GM21390 (cell line): Measurements from ENCODE around the gene MED16.

Experiments
- ATAC-seq: cut with Tn5 transposase; IDR thresholded peaks from one replicate; pipeline ENCODE4 v1.9.1; 2021; ENCODE audit not compliant: unreplicated experiment

Gene MED16

DNA sequence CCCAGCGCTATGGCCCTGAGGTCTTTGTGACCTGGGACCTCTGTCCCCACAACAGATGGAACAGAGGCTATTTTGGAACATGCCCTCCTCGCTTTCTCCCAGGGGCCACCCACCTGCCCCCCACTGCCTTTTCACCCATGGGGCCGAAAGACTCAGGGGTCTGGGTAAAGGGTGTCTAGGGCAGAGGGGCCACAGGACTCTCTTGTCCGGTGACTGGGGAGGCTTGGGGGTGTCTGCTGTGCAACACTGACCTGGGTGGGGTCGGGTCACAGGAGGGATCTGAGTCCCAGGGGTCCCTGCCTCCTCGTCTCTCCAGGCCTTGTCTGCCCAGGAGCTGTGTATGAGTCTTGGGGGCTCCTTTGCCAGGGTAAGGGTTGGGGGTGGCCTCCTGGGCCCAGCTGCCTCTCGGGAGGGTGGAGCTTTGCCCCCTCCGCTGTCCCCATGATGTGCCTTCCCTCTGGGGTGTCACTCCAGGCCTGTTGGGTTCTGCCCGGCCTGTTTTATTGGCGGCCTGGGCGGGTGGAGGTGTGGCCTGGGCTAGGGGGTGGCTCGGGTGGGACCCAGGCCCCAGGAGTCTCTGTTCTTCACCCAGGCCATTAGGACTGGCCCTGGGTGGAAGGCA, 34.9 kb upstream of the MED16 start:
- no peak for ATAC-seq

DNA sequence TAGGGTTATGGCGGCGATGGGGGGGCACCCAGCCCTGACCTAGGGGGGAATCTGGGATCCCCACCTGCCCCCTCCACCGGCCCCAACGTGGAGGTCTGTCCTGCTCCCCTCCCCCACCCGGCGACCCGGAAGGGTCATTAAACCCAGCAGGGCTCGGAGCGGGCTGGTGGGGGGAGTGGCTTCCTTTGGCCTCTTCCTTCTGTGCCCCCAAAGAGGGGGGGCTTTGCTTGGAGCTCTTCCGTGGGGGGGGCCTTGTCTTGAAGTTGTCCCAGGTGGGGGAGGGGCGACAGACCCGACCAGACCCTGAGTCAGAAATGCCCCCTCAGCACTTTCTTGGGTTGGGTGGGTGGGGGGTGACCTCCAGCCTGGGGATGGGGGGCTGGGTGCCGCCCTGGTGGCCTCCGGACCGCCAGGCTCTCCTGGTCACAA, 34.4 kb upstream of the MED16 start:
- ATAC-seq: no peak

DNA sequence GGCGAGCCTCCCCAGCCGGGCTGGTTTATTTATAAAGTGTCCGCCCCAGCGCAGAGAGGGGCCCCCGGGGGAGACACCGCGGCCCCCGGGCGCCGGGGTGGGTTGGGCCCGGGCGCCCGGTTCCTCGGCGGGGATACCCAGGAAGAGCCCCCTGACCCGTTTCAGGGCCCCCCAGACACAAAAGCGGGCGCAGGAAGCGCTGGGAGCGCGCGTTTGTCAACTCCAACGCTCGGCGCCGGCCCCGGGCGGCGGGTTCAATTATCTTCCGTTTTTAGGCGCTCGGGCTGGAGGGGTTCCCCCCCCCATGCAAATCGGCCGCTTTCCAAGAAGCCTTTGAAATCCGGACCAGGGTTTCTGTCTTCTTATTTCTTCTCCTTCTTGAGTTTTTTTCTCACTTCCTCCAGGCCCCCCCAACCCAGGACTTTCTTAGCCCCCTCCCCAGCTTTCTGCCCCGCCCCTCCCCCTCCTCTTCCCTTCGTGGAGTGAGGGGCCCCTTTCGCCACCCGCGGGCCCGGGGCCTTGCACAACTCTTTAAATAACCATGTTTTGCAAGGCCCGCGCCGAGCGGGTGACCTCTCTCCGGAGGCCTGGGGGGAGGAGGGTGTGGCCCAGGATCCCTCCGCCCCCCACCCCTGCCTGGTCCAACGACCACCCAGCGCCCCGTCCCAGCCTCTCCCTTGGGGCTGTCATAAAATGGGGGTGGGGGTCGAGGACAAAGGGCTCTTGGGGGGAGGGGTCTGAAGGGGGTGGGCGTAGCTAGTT, 33.8 kb upstream of the MED16 start:
- ATAC-seq: no peak

DNA sequence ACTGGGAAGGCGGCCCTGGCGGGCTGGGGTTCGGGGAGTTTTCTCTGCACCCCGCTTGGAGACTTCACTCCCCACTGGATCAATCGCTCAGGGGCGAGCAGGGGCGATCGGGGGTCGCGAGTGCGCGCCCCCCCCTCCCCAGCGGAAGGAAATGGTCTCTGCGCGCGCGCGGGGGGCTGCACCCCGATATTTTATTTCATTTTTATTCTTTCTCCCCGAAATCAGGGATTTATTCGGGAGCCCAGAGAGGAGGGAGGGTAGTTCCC, 33.3 kb upstream of the MED16 start:
- ATAC-seq: no peak

DNA sequence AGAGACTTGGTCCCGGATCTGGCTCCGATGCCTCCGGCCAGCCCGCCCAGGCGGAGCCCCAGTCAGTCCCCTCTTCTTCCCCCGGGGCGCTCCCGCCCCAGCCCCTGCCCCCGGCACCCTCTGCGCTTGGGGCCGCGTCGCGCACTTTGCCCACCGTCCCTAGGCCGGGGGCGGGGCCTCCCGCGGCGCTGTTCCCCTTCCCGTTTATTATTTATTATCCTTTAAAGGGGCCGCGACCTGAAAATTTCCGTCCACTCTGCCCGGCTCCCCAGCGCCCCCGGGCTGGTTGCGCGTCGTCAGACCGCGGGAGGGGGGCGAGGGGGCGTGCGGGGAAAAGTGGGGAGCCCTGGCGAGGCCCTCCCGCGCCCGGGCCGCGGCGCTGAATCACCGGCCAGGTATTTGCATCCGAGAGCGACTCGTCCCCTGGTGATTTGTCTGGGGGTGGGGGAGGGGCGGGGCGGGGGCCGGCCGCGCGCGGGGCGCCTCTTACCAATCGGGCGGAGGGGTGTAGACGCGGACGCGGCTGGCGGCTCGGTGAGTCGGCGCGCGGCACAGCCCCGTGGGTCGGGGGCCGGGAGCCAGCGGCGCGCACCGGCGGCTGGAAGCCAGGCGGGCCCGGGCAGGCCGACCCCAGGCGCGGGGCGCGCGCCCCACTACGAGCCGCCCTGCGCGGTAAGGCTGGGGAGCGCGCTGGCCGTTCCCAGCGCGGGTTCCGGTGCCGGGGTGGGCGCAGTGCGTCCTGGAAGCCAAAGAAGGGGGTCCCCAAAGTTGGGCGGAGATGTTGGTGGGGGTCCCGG, 32.7 kb upstream of the MED16 start, which contains the start of gene ARID3A:
TSS of gene ARID3A (plus strand) at position 510 of the 797 bp plus-strand sequence. CDS start 3,494 bp downstream, outside the sequence.
- ATAC-seq: peak; percentile 44

DNA sequence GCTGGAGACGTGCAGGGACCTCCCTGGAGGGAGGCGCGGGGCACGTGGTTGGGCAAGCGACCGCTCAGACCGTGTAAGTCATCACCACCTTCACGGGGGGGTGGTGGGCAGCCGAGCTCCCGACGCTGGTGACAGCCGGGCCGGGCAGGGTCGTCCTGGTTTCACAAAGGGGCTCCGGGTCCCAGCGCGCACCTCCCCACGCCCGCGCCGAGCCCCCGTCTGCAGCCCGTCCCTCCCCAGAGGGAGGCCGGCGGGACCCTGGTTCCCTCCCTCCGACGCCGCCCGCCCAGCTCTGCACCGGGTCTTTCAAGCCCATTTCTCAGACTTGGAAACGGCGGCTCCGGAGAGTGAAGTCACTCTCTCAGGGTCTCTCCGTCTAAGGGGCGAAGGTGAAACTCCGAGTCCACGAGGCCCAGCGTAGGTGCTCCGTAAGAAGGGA, 32.1 kb upstream of the MED16 start:
- ATAC-seq: peak; percentile 45

DNA sequence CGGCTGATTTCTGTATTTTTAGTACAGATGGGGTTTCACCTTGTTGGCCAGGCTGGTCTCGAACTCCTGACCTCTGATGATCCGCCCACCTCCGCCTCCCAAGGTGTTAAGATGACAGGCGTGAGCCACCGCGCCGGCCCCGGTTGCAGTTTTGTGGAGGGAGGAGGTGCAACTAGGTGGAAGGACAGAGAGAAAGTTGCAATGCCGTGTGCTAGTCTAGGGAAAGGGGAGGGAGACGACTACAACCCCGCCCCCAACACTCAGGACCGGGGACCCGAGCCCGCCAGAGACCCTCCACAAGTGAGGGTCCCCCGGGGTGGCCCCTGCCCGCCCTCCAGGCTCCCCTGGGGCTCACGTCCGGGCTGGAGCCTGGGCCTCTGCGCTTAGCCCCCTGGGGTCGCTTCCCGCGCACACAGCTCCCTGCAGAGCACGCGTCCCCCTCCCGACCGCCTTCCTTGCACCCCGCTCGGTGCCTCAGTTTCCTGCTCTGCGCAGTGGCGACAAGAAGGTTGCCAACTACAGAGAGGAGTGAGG, 31.6 kb upstream of the MED16 start:
- no peak for ATAC-seq

DNA sequence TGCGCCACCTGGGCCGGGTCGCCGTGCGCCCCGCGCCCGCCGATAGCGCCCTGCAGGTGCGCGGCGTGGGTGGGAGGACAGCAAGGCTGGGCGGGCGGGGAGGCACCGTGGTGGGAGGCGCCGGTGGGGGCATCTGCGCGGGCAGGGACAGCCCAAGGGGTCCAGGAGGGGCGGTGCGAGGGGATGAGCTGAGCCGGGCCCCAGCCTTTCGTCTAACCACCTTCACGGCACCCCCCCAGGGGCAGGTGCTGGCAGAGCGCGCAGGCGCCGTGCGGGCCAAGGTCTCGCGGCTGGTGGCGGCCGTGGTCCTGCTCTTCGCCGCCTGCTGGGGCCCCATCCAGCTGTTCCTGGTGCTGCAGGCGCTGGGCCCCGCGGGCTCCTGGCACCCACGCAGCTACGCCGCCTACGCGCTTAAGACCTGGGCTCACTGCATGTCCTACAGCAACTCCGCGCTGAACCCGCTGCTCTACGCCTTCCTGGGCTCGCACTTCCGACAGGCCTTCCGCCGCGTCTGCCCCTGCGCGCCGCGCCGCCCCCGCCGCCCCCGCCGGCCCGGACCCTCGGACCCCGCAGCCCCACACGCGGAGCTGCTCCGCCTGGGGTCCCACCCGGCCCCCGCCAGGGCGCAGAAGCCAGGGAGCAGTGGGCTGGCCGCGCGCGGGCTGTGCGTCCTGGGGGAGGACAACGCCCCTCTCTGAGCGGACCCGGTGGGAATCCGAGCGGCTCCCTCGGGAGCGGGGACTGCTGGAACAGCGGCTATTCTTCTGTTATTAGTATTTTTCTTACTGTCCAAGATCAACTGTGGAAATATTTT, 27.3 kb upstream of the MED16 start:
- no peak for ATAC-seq

DNA sequence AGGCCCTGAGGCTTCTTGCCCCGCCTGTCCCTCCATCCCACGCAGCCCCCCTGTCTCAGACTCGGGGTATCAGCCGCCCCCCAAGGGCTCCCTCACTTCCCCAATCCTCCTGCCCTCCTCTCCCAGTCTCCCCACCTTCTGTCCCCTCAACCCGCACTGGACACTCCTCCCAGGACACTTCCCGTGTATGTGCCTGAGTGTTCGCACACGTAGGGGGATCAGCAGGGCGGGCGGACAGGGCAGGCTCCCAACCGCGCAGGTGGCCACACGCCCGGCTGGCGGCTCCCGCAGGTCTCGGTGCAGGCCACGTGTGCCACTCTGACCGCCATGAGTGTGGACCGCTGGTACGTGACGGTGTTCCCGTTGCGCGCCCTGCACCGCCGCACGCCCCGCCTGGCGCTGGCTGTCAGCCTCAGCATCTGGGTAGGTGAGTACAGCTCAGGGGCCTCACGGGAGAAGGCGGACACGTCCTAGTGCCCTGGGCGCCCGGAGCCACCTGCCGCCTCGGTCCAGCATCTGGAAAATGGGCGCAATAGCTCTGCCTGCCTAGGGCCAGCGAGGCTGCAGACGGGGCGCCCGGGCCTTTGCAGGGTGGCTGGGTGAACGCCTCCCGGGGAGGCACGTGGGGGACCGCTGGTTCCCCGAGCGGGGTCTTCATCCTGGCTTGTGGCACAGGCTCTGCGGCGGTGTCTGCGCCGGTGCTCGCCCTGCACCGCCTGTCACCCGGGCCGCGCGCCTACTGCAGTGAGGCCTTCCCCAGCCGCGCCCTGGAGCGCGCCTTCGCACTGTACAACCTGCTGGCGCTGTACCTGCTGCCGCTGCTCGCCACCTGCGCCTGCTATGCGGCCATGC, 26.4 kb upstream of the MED16 start:
- ATAC-seq: no peak

DNA sequence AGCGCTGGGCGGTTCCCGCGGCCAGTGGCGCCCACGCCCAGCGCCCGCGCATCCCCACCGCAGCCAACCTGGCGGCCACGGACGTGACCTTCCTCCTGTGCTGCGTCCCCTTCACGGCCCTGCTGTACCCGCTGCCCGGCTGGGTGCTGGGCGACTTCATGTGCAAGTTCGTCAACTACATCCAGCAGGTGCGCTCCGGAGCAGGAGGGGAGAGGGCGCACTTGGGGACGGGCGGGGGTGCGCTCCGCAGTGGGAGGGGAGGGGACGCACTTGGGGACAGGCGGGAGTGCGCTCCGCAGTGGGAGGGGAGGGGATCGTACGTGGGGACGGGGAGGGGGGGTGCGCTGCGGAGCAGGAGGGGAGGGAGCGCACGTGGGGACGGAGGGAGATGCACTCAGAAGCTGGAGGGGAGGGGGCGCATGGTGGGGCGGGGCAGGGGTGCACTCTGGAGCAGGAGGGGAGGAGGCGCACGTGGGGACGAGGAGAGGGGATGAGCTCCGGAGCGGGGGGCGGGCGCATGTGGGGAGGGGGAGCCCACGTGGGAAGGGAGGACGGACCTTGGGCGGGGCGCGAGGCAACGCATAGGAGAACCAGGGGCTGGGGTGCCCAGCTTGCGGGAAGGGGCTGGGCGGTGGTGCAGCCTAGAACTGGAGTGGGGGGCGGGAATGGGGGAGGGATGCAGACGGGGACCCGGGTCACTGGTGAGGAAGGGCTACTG, 25.7 kb upstream of the MED16 start:
- no peak for ATAC-seq

DNA sequence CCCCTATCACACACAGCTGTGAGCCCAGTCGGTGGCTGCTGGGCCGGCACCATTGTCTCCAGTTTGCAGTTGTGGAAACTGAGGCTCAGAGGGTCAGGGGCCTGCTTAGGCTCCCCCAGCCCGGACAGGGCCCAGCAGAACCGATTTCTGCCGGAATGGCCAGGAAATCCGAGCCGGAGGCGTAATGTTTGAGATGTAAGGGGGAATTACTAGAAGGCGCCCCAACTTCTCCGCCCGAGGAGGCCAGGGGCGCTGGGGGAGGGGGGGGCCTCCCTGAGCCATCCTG, 25.1 kb upstream of the MED16 start:
- no peak for ATAC-seq

DNA sequence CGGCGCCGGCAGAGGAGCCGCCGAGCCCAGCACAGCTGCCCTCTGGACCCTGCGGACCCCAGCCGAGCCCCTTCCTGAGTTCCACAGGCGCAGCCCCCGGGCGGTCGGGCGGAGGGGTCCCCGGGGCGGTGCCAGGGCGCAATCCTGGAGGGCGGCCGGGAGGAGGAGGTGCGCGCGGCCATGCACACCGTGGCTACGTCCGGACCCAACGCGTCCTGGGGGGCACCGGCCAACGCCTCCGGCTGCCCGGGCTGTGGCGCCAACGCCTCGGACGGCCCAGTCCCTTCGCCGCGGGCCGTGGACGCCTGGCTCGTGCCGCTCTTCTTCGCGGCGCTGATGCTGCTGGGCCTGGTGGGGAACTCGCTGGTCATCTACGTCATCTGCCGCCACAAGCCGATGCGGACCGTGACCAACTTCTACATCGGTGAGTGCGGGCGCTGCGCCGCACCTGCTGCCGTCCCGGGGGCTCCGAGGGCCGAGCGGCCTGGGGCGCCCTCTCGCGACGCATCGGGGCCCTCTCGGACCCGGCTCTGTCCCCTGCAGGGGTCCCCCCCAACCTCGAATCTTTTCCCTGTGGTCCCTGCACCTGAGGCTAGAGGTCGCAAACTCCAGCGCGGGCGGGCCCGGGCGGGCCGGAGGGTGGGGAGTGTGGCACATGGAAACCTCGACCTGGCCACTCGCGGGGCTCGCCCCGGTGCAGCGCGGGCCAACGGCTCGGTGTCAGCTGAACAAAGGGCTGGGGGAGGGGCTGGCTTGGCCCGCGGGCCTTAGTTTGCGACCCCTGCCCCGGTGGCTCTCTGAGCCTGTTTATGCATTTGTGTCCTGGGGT, 24.6 kb upstream of the MED16 start, which contains the start of gene KISS1R:
TSS of gene KISS1R (plus strand) at position 11 of the 829 bp plus-strand sequence. CDS start at position 181, 170 bp downstream.
- ATAC-seq: no peak

DNA sequence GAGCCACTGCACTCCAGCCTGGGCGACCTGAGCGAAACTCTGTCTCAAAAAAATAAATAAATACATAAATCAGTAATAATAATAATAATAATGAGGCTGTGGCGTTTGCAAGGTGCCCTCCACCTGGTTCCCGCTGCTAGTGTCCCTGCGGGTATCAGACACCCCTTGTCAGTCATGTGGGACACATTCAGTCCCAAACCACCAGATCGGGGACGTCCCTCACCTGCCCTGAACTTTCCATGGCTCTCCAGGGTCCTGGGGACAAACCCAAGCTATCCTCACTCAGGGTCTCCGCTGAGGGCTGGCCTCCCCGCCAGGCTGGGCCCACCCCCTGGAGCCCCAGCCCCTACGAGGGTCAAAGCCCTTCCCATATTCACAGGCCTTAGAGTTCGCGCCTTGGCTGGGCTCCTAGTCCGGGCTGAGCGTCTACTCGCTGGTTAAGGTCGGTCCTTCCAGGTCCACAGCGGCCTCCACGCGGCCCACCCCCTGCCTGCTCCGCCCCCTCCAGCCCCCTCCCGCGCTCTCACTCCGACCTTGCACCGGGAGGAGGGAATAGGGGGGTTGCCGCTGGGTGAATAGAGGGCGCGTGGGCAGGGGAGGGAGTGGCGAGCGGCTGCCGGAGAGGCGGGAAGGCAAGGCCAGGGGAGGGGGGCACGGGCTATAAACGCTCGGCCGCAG, 23.8 kb upstream of the MED16 start:
- no peak for ATAC-seq

DNA sequence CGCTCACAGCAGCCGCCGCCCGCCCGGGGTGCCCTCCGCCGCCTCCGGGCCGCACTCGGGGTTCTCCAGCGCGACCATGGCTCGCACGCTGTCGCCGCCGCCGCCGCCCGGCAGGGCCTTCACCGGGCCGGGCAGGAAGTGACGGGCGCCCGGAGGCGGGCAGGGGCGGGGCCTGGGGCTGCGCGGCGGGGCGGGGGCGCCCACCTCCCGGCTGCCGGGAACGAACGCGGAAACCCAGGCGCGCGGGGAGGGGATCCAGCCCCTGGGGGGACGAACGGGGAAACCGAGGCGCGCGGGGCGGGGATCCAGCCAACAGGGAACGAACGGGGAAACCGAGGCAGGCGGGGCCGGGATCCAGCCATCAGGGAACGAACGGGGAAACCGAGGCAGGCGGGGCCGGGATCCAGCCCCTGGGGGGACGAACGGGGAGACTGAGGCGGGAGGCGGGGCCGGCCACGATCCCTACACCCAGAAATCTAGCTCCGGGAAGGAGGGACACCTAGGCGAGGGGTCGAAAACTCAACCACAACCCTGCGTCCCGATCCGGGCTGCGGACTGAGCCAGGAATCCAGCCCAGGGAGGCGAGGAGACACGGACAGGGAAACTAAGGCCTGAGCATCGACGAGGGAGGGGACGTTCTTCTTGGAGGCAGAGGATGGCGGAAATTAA, 20.2 kb upstream of the MED16 start, which contains the start of gene R3HDM4:
TSS of gene R3HDM4 (minus strand) at position 140 of the 669 bp plus-strand sequence. CDS start at position 78, 62 bp downstream.
- ATAC-seq: no peak

DNA sequence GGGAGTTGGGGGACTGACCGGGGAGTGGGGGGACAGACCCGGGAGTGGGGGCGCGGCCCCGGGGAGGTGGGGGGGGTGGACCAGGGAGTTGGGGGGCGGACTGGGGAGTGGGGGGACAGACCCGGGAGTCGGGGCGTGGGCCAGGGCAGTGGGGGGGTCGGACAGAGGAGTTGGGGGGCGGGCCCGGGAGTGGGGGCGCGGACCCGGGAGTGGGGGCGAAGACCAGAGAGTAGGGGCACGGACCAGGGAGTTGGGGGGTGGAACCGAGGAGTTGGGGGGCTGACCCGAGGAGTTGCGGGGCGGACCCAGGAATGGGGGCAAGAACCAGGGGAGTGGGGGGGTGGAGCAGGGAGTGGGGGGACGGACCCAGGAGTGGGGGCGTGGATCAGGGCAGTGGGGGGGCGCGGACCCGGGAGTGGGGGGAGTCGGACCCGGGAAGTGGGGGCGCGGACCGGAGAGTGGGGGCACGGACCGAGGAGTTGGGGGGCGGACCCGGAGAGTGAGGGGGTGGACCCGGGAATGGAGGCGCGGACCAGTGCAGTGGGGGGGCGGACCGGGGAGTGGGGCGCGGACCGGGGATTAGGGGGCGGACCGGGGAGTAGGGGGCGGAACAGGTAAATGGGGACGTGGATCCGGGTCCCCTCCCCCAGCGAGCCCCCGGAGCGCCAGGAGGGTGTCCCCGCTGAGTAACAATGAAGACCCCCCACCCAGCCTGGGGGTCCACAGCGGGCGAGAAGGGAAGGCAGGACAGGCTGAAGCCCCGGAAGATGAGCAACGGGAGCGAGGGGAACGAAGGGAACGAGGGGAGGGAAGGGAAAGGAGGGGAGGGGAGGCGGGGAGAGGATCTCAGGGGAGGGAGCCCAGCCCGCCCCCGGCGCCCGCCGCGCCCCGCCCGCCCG, 19.4 kb upstream of the MED16 start:
- no peak for ATAC-seq
